IMR-90 (cell line): ENCODE data around the gene LRRTM4. TPM values are rescaled to one million over a fixed set of nuclear protein-coding genes. Genes with fewer than 3 reads are reported as not detected.

Experiments
- ATAC-seq: fragments of 200-7000 bp; cut with Tn5 transposase; 2 replicates; pipeline ENCODE4 v1.9.1; 2020; ENCODE audit warnings: low read depth, mild to moderate bottlenecking, moderate library complexity
- BruUV-seq: library from RNA; stranded (reverse); fragments of 400-500 nt; replicated peaks from 2 replicates; lab custom pipeline; 2021; lab: Mats Ljungman, UMichigan
- CTCF ChIA-PET: fragments of 300-600 bp; formaldehyde crosslinking; extraction: SDS; loops from one replicate; lab custom pipeline; 2021; ENCODE audit warnings: antibody characterized with exemption; lab: Yijun Ruan, JAX
- POLR2A ChIA-PET: fragments of 300-600 bp; sonication (Branson Sonifier 250); formaldehyde crosslinking; loops from one replicate; lab custom pipeline; 2022; ENCODE audit warnings: antibody characterized with exemption; ENCODE audit not compliant: unreplicated experiment; lab: Charles Lee
- DNase-seq: peaks from one replicate; pipeline ENCODE4 v3.0.0; 2013
- H2AFZ ChIP-seq: replicated peaks from 2 replicates; pipeline ENCODE3; 2013; ENCODE audit warnings: low read length, mild to moderate bottlenecking; ENCODE audit not compliant: poor library complexity
- H2AK5ac ChIP-seq: 2 replicates; pipeline ENCODE4 v1.6.1; 2013; ENCODE audit warnings: low read depth, low read length, inconsistent platforms
- H2AK9ac ChIP-seq: replicated peaks from 2 replicates; pipeline ENCODE3; 2013; ENCODE audit warnings: mild to moderate bottlenecking, low read depth, low read length, moderate library complexity; ENCODE audit not compliant: poor library complexity
- H2BK120ac ChIP-seq: 2 replicates; pipeline ENCODE4 v1.6.1; 2013; ENCODE audit warnings: low read depth, low read length, inconsistent platforms
- H2BK15ac ChIP-seq: 3 replicates; pipeline ENCODE4 v1.6.1; 2013; ENCODE audit warnings: low read depth, low read length, inconsistent platforms
- H2BK20ac ChIP-seq: 2 replicates; pipeline ENCODE4 v1.6.1; 2013; ENCODE audit warnings: low read depth, mild to moderate bottlenecking, inconsistent platforms, low read length, moderate library complexity
- H2BK5ac ChIP-seq: 2 replicates; pipeline ENCODE4 v1.6.1; 2013; ENCODE audit warnings: mild to moderate bottlenecking, low read depth, low read length, inconsistent platforms; ENCODE audit not compliant: poor library complexity, severe bottlenecking
- H3K14ac ChIP-seq: replicated peaks from 2 replicates; pipeline ENCODE4 v1.6.1; 2013; ENCODE audit warnings: low read depth, low read length, inconsistent platforms
- H3K18ac ChIP-seq: 2 replicates; pipeline ENCODE4 v1.6.1; 2013; ENCODE audit warnings: low read depth, low read length, control low read depth
- H3K23ac ChIP-seq: 2 replicates; pipeline ENCODE4 v1.6.1; 2013; ENCODE audit warnings: low read depth, low read length, inconsistent platforms
- H3K27ac ChIP-seq: 2 replicates; pipeline ENCODE4 v1.5.1; 2013; ENCODE audit warnings: mild to moderate bottlenecking, control low read depth, low read length; ENCODE audit not compliant: insufficient read depth
- H3K27me3 ChIP-seq: 2 replicates; pipeline ENCODE4 v1.6.1; 2013; ENCODE audit warnings: low read length; ENCODE audit not compliant: control insufficient read depth, insufficient read depth
- H3K36me3 ChIP-seq: 2 replicates; pipeline ENCODE4 v1.6.1; 2013; ENCODE audit warnings: low read length, mixed read lengths; ENCODE audit not compliant: control insufficient read depth, insufficient read depth
- H3K4ac ChIP-seq: 2 replicates; pipeline ENCODE4 v1.6.1; 2013; ENCODE audit warnings: low read depth, low read length, inconsistent platforms
- H3K4me1 ChIP-seq: 2 replicates; pipeline ENCODE4 v1.6.1; 2013; ENCODE audit warnings: low read length, mixed read lengths; ENCODE audit not compliant: control insufficient read depth, insufficient read depth
- H3K4me2 ChIP-seq: 2 replicates; pipeline ENCODE4 v1.6.1; 2013; ENCODE audit warnings: low read depth, mild to moderate bottlenecking, control low read depth, low read length, moderate library complexity
- H3K4me3 ChIP-seq: 2 replicates; pipeline ENCODE4 v1.5.1; 2013; ENCODE audit warnings: low read depth, mild to moderate bottlenecking, control low read depth, low read length, moderate library complexity; ENCODE audit not compliant: insufficient read depth
- H3K56ac ChIP-seq: 2 replicates; pipeline ENCODE4 v1.6.1; 2013; ENCODE audit warnings: low read length, inconsistent platforms; ENCODE audit not compliant: insufficient read depth; ENCODE audit errors: extremely low read depth
- H3K79me1 ChIP-seq, 2 experiments: 2 replicates each; pipeline ENCODE4 v1.6.1; 2013; ENCODE audit warnings: low read length in 2 of 2, inconsistent platforms in 1 of 2, low read depth in 1 of 2
- H3K9ac ChIP-seq: 2 replicates; pipeline ENCODE4 v1.6.1; 2013; ENCODE audit warnings: low read depth, low read length, control low read depth
- H3K9me1 ChIP-seq: 2 replicates; pipeline ENCODE4 v1.6.1; 2013; ENCODE audit warnings: low read length, inconsistent platforms; ENCODE audit not compliant: insufficient read depth
- H3K9me3 ChIP-seq: 2 replicates; pipeline ENCODE4 v1.6.1; 2013; ENCODE audit warnings: low read length; ENCODE audit not compliant: control insufficient read depth, insufficient read depth
- H4K20me1 ChIP-seq: 2 replicates; pipeline ENCODE4 v1.6.1; 2013; ENCODE audit warnings: low read length, inconsistent platforms; ENCODE audit not compliant: insufficient read depth
- H4K5ac ChIP-seq: 2 replicates; pipeline ENCODE4 v1.6.1; 2013; ENCODE audit warnings: mild to moderate bottlenecking, low read depth, low read length, control low read depth
- H4K8ac ChIP-seq, 2 experiments: 2 replicates each; pipeline ENCODE4 v1.6.1; 2013; ENCODE audit warnings: low read depth in 2 of 2, low read length in 2 of 2, control low read depth in 1 of 2, inconsistent platforms in 1 of 2
- H4K91ac ChIP-seq: 2 replicates; pipeline ENCODE4 v1.6.1; 2013; ENCODE audit warnings: low read depth, low read length, inconsistent platforms; ENCODE audit not compliant: insufficient read depth
- CEBPB ChIP-seq: IDR thresholded peaks from 2 replicates; pipeline ENCODE4 v1.6.1; 2012; ENCODE audit warnings: low read depth, low read length, improper control_type of control experiment
- MAFK ChIP-seq: IDR thresholded peaks from 2 replicates; pipeline ENCODE4 v1.6.1; 2012; ENCODE audit warnings: low read depth, low read length, improper control_type of control experiment
- MXI1 ChIP-seq: IDR thresholded peaks from 2 replicates; pipeline ENCODE4 v1.6.1; 2012; ENCODE audit warnings: low read depth, mild to moderate bottlenecking, low read length, moderate library complexity, borderline replicate concordance
- RAD21 ChIP-seq: IDR thresholded peaks from 2 replicates; pipeline ENCODE4 v1.6.1; 2012; ENCODE audit warnings: low read length, improper control_type of control experiment
- SMC3 ChIP-seq: fragments of 150-350 bp; IDR thresholded peaks from 2 replicates; pipeline ENCODE4 v1.6.1; 2016; ENCODE audit warnings: low read depth, mild to moderate bottlenecking, antibody characterized with exemption, low read length, moderate library complexity
- WGBS, 2 experiments: methylation state at CpG; one replicate each; pipeline versions ENCODE4 v1.1.5 to v1.1.7; 2013; ENCODE audit warnings: missing lambda C conversion rate in 2 of 2; ENCODE audit not compliant: insufficient read length in 1 of 2; ENCODE audit errors: extremely low coverage in 2 of 2; 5-methylcytosine and 5-hydroxymethylcytosine counted together
- dilution Hi-C: fragments of 300-500 bp; cut with HindIII; formaldehyde crosslinking; loops from one replicate; pipeline ENCODE4 v1.14.3; 2018; ENCODE audit warnings: low sequenced_read_pairs; ENCODE audit not compliant: unreplicated experiment
- in situ Hi-C: fragments of 300-500 bp; cut with MboI; formaldehyde crosslinking; loops from 3 replicates; pipeline ENCODE4 v1.14.3; 2019; ENCODE audit warnings: low sequenced_read_pairs, inconsistent platforms, mixed read lengths
- intact Hi-C: fragments of 100-400 bp; cut with micrococcal nuclease; formaldehyde crosslinking; loops from 2 replicates; pipeline ENCODE4 v1.10.0; 2022
- polyA plus RNA-seq, 3 experiments: library from polyadenylated mRNA; depleted of rRNA; stranded (reverse); fragments of >200 nt; gene quantifications; 2 replicates each; pipeline ENCODE4 v1.2.3, GENCODE V29; 2012; ENCODE audit warnings: low replicate concordance in 1 of 3
- total RNA-seq: library from RNA; depleted of rRNA; stranded (reverse); fragments of >200 nt; gene quantifications from 2 replicates; pipeline ENCODE4 v1.2.3, GENCODE V29; 2012
- TF ChIP-seq, protein P1 (sequence below): fragments of 150-350 bp; IDR thresholded peaks from 2 replicates; pipeline ENCODE4 v1.6.1; 2017; ENCODE audit warnings: mild to moderate bottlenecking, antibody characterized with exemption, low read length, low read depth

The LRRTM4 gene
- total and polyA plus RNA-seq, 2 of the 4 experiments (the other 2 are of a cell fraction): not detected

DNA sequence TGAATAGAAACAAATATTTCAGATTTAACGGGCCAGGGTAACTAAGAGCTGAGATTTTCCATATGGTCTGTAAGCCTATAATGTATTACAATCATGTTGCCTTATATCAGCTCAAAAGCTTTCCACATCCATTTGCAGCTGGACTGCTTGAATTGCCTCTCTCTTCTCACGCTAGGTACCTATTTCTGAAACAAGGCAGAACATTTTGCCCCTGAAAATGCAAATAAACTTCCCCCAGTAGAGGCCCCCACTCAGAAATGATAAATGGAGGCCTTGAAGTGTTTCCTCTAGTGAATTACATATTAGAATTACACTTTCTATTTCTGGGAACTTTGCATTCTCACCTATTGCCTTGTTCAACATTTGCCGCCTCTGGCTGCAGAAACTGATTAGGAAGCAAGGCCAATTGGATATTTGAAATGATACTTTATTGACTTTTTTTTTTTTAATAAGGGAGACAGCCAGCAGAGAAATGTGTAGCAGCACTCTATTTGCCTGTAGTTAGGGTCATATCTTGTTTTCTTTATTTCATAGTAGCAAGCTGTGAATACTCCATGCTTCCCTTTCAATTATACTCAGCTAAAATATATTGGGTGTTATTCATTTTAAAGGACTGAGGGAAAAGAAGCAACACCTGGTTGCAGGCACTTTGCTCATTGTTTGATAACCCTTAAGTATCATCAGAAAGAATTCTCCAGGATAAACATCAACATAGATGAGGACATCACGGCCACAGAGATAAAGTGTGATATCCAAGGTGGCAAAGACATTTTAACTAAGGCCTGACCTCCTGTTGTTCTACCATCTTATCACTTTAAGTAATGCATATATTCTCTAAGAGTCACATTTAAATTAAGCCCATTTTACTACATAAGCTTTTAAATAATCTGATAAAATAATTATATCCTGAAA lies 505.5 kb downstream of the LRRTM4 start:
- Histone ChIP-seq H3K9me3 (no peaks in the 10 kb centered on the region), H2AK5ac (no peak overlapping the region), H3K79me1 (no peaks in the 10 kb centered on the region), H2AFZ (no peak overlapping the region), H3K4me2 (no peak overlapping the region), H4K8ac (no peak overlapping the region), H2BK20ac (no peak overlapping the region), H4K20me1 (no peaks in the 10 kb centered on the region), H3K4ac (no peak overlapping the region), H3K27me3 (no peaks in the 10 kb centered on the region), H3K23ac (no peak overlapping the region), H2BK120ac (no peak overlapping the region), H2AK9ac (no peak overlapping the region), H4K5ac (no peak overlapping the region), H3K56ac (no peak overlapping the region), H3K18ac (no peak overlapping the region), H3K14ac (no peak overlapping the region), H3K9ac (no peak overlapping the region), H3K4me3 (no peak overlapping the region), H2BK5ac (no peak overlapping the region), H3K27ac (no peak overlapping the region), H3K9me1 (no peaks in the 10 kb centered on the region), H4K91ac (no peak overlapping the region), H3K4me1 (no peaks in the 10 kb centered on the region), H3K36me3 (no peaks in the 10 kb centered on the region), H2BK15ac (no peak overlapping the region)
- DNase-seq (no peak), ATAC-seq (no peak)
- POLR2A ChIA-PET: no interaction called here
- no CpG with 5 or more reads among the region's 4 CpGs for WGBS, 2 experiments
- dilution Hi-C loops: no loop called here
- in situ Hi-C loops: no loop called here
- BruUV-seq: no TSS peak
- intact Hi-C loops: no loop called here
- CTCF ChIA-PET: interaction anchor here (0.6 kb wide), 1 partner anchor 333 kb away, joined by 4 read pairs; no protein-coding TSS in a partner anchor
- TF ChIP-seq MAFK: no peak
- no peak for TF ChIP-seq CEBPB
- TF ChIP-seq MXI1: no peak
- no peak for TF ChIP-seq SMC3
- TF ChIP-seq, protein P1, sequence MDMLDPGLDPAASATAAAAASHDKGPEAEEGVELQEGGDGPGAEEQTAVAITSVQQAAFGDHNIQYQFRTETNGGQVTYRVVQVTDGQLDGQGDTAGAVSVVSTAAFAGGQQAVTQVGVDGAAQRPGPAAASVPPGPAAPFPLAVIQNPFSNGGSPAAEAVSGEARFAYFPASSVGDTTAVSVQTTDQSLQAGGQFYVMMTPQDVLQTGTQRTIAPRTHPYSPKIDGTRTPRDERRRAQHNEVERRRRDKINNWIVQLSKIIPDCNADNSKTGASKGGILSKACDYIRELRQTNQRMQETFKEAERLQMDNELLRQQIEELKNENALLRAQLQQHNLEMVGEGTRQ: no peak
- no peak for TF ChIP-seq RAD21
